RCC 7860 (cell line): ENCODE data around the gene SNX11.

Experiments used
- DNase-seq: peaks from one replicate; pipeline ENCODE4 v3.0.0-alpha.2; 2015; ENCODE audit warnings: low spot score
- FAIRE-seq: peaks from 2 replicates; lab custom pipeline; 2012; peaks lifted over from hg19 to GRCh38; lab: Jason Lieb, UNC

SNX11 gene

DNA sequence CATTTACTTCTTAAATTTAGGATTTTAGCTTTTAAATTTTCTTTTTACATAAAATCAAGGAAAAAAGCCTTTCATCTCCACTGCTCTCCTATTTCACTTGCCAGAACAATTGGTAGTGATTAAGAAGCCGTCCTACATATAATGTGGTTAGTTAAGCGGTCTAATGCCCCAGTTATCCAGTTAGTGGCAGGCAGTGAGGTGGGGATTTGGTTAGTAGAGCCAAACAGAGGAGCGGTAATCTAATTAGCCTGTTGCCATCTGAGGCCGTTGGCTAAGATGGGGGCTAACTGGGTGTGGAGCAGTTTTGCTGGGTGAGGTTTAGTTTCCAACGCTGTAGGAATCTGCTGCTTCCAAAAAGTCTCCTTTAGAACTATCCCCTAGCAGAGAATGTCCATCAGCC lies 22.4 kb downstream of the SNX11 start:
- DNase-seq (no peak), FAIRE-seq (no peak)

DNA sequence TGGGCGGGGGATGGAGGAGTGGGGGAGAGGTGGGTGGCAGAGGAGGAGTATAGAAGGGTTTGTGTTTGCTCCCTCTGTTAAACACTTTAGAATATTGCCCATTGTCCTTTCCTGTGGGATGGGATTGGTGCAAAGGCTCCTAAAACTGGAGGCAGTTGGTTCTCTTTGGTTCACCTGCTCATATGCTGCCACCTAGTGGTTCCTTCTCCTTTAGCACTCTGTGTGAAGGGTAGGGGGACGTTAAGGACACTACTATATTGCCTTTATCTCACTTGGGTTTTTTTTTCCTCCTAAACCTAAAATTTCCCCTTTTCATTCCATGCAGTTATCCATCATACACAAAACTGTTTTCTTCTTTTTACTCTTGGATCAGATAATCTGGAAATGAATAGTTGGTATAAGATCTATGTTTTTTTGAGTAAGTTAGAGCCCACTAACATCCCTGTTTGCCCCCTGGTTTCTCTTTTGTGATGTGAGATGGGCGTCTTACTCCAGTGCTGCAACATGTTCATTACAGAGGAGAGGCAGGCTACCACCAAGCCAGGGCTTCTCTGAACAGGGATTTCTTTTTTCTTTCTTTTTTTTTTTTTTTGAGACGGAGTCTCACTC lies 23.8 kb downstream of the SNX11 start:
- FAIRE-seq (peak; percentile 59), DNase-seq (peak; percentile 41)

DNA sequence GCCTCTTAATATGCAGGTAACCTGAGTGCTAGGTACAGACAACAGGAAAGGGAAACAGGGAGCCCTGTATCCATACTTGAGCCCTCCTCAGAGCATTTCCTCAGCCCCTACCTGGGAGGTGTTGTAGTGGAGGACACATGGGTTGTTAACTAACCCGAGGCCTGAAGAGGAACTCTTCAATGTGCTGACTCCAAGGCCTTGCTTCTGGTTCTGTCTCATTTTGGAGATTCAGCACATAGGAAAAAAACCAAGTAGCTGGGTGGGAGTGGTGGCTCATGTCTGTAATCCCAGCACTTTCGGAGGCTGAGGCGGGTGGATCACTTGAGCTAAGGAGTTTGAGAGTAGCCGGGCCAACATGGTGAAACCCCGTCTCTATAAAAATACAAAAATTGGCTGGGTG lies 24.8 kb downstream of the SNX11 start:
- DNase-seq (no peak), FAIRE-seq (no peak)

DNA sequence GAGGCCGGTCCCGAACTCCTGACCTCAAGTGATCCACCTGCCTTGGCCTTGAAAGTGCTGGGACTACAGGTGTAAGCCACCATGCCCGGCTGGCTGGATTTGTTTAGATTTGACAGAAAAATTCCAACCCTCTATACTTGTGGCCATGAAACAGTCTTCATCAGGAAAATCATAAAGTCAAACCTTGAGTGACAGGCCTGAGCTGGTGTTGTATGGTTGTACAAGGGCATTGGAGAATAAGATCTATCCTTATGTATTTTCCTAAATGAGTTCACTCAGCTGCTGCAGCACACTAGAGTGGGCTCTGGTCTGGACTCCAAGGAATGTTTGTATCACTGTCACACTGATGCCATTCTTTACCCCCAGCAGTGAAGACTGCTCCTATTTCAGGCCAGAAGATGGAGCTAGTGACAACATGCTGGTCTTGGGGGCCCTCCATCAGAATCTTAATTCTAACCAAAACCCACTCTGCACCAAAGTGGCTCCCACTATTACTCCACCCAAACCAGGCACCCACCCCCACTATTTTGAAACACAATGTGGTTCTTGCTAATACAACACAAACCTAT lies 27.4 kb downstream of the SNX11 start:
- no peak for DNase-seq
- no peak for FAIRE-seq

DNA sequence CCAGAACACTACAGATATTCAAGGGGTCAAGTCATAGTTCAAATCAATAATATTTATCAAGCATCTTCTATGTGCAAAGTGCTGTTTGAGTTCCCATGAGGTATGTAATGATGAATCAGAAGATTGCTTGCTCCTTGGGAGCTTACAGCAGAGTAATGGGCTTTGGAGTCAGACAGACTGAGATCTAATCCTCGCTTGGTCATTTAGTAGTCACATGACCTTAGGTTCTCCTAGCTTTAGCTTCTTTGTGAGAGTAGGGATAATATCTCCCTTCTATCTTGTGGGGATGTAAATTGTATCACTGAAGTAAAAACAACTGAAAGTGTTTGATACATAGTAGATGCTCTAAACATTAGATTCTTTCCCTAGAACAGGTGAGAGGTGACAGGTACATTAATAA lies 30.1 kb downstream of the SNX11 start:
- no peak for DNase-seq
- no peak for FAIRE-seq

DNA sequence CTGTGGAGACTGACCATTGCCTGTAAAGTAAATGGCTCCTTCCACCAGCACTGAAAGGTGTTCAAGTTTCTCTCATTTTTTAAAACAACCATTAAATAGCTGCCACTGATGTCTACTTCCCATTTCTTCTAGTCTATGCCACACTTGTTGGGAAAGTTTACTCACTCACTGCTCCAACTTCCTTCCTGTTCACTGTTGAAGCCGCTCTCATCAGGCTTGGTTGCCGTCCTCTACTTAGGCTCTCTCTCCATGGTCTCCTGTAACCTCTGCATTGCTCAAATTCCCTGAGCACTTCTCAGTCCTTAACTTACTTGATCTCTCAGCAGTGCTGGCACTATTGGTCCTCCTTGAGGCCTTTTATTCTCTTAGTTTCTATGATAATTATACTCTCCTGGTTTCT lies 32.4 kb downstream of the SNX11 start:
- FAIRE-seq = no peak
- no peak for DNase-seq

DNA sequence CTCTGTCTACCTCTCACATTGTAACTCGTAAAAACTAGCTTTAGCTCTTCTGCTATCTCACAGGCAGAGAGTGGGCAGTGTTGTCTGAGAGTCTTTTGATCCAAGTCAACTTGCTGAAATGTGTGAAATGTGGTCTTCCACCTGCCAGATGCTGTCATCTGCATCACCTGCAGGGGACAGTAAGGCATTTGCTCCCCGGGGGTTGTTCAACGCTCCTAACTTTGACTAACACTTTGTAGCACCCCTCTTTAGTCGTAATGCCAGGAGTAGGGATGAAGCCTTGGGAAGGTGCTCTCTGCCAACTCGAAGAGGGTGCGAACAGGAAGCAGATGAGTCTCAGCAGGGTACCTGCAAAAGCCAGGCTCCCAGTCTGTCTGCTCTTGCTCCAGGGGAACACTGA lies 36.1 kb downstream of the SNX11 start:
- DNase-seq = no peak
- no peak for FAIRE-seq

DNA sequence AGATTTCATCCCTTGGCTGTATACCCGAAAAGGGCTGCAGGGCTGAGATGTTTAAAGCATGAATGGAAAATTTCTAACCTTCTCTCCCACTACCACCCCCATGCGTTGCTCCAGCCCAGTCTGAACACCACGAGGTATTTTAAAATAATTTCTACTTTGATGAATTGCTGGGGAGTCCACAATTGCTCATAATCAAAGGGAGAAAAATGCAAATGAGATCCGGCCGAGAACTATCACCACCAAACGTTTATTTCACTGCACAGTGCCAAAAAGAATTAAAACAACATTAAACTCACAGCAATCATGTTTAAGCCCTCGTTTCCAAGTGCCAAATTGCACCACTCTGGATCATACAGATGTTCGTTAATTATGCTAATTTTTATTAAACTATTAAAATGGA lies 36.7 kb downstream of the SNX11 start:
- FAIRE-seq = no peak
- DNase-seq = no peak

DNA sequence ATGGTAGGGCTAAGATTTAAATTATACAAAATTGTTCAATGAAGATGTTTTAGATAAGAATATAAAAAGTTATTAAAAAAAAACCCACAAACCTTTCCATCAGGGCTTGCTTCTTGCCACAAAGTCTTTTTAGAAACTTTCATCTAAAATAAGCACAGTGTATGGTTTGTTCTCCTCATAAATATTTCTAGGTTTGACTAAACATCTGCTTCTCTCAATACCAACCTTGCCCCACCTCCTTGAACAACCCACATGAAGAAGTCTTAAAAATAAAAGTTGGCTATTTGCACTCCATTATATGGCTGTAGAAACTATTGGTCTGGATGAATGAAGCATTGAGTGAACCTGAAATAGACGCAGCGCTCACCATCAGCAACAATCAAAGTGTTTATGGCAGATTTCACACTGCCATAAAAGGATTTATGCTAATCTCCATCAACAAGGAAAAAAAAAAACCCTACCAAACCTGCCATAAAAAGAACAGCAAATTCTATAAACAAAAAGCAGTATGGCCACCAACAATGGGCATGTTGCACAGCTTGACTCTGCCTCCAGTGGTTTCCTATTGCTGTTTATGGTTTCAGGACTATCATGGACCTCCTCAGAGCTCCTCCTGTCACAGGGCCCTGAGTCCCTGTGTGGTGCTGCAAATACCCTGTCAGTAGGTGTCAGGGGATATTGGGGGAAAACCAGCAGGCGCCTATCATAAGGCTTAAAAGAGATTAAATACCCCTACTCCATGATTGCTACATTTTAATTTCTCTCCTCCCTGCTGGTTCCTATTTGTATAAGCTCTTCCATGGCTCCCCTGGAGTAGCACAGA lies 37.6 kb downstream of the SNX11 start:
- no peak for DNase-seq

DNA sequence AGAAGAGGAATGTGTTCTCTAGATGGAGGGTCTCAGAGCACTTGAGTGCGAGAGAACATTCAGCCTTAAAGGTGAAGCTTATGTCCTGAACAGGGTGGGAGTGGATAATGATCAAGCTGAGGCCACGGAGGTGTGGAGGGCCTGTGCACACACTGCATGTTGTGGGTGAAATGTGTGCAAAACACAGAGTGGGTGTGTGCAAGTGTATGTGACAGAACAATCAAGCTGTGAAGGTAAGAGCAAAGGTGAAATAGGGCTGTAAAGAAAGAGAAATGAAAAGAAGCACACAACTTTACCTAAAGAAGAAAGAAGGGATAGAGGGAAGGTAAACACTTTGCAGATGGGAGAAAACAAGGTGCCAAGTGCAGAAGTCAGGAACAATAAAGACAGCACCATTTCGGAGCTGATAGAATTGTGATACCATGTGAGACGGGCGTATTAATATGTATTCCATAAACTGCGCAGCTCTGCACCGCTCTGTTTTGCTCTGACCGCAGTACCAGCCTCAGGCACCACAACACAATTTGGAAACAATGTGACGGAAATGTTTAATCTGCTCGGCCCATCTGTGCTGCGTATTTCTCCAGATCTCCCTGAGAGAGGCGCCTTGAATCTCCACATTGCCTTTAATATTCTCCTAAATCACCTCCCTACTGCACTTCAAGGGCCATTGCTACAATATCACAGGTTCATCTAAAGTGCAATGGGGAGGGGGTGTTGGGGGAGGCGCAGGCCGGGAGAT lies 40.6 kb downstream of the SNX11 start:
- no peak for DNase-seq
- FAIRE-seq = no peak

More for the DNA sequence above, 37.6 kb downstream of the SNX11 start:
- no peak for FAIRE-seq

DNA sequence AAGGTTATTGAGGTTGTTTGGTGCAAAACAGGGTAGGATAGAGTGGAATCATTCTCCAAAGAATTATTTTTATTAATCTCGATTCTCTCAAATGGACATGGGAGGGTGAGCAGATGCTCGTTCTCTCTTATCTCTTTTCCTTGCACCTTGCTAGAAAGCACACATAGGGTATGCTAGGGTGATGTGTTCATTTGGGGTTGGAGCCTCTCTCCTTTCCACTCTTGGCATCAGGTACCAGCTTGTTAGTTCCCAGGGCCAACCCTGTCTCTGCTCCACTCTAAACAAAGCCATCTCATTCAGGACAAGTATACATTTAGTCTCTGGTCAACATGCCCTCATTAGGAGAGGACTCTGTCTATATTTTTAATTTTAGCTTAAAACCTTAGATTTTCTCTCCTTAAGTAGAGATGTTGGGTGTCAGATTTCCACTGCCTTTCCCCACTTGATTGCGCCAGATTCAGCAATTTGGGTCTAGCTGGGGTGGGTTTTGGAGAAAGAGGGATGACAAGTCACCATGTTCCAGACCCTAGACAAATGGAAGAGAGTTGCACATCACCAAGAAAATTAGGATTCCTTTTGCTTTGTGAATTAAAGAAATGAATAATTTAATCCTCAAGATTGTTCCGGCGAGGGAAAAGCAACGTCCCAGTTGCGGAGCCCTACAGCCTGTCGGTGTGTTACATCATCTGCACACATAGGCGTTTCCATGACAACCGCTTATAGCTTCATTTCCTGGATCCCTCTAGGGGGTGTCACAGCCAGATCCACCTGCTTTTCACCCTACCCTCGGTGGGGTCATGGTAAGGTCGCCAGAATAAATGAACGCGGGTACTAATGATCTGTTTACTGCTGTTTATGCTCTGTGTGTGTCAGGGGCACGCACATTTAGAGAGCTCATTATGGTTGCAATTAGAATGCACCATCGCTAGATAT lies 41.6 kb downstream of the SNX11 start:
- no peak for DNase-seq

DNA sequence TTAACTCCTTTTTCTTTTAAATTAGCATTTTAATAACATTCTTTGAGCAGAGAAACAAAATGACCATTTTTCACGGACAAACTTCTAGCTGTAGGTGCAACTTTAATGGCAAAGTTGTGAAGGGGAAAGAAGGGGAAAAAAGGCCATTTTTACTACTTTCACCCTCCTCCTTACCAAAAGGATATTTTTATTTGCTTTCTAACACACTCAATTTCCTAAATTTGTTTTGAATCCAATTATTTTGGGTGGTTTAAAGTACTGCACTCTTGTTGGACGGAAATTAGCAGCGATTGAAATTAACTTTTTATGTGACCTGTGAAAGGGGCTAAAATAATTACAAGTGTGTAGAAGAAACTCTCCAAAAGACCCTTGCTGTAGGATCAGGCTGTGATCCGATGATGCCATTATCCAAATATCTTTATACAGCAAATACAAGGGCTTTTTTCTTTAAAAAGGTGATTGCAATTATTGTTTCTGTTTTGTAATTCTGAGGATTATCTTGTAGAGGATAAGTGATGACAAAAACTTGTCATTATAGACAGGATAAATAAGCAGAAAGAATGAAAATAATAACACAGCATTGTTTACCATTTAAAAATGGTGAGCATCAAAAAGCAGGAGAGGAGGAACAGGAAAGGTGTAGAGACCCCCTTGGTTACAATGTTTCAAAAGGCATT lies 42.4 kb downstream of the SNX11 start:
- DNase-seq (no peak), FAIRE-seq (no peak)

More for the DNA sequence above, 41.6 kb downstream of the SNX11 start:
- no peak for FAIRE-seq

DNA sequence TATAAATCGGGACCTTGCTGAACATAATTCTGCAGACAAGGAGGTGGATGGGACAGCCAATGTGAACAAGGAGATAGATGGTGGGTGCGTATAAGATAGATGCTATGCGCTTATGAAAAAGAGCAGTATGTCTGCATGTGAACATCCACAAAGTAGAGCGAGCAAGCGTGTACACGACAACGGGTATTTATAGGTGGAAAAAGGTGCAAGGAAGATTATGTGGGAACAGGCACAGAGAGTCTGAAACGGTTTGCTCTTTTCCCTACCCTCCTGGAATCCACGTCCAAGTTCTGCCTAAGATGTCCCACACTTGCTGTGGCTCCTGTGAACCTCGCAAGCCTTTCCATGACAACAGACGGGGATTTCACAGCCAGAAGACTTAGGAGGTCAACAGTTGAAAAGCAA lies 43.0 kb downstream of the SNX11 start:
- no peak for FAIRE-seq

DNA sequence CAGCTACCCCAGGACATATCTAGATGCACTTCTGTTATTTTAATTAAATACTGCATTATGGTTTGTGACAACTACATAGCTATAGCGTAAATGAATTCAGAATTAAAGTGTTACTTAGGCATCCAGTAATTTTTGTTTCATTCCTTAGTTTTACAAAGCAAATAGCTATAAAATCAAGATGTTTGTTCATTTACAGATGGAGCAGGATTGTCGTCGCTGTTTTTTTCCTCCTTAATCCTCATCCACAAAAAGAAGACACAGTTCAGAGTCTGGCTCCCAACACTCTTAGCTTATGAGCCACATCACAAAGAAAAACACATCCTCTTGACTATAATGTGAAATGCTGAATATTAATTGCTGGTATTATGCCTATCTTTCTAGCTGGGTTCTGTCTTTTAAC lies 43.7 kb downstream of the SNX11 start:
- FAIRE-seq (no peak), DNase-seq (no peak)

More for the DNA sequence above, 43.0 kb downstream of the SNX11 start:
- no peak for DNase-seq

DNA sequence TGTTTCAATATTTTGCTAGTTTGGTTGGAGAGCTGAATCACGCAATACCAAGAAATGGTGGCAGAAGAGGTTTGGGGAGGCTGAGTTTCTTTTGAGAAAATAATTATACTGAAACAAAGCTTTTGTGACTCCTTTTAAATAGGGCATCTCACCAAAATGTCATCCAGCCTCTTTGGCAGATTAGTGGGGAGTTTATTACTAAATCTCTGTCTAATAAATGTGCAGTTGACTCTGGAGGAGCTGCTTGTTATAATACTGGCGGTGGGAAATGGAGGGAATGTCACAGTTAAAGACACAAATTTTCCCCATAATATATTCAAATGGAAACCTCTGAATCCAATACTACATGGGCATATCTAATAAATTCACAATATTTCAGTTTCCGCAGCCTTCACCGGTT lies 44.7 kb downstream of the SNX11 start:
- no peak for DNase-seq

DNA sequence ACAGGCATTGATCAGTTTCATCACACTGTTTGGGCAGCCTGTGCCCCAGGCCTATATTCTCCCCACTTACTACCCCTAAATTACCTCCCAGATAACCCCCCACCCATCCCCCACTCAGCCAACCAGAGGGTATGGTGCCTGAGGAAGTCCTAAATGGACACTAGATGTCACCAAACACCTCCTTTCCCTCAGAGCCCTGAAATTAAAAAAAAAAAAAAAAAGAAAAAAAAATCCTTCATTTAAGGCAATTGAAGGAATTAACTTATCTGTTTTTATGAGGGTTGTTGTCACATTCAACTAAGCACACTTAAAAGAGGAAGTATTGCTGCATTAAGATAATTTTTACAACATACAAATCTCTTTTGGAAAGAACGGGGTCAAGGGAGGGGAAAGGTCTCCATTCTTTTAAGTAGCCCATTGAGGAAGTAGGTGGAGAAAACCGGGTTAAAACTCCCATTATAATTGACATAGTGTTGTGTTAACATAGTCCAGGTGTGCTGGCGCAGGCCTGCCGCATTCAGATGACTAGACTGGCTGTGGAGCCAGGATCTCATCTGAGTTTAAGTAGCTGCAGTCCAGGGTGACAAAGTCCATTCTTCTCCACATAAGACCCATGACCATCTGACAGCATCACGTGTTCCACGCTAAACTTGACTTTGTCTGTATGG lies 46.3 kb downstream of the SNX11 start:
- DNase-seq (no peak), FAIRE-seq (no peak)

More for the DNA sequence above, 44.7 kb downstream of the SNX11 start:
- no peak for FAIRE-seq

DNA sequence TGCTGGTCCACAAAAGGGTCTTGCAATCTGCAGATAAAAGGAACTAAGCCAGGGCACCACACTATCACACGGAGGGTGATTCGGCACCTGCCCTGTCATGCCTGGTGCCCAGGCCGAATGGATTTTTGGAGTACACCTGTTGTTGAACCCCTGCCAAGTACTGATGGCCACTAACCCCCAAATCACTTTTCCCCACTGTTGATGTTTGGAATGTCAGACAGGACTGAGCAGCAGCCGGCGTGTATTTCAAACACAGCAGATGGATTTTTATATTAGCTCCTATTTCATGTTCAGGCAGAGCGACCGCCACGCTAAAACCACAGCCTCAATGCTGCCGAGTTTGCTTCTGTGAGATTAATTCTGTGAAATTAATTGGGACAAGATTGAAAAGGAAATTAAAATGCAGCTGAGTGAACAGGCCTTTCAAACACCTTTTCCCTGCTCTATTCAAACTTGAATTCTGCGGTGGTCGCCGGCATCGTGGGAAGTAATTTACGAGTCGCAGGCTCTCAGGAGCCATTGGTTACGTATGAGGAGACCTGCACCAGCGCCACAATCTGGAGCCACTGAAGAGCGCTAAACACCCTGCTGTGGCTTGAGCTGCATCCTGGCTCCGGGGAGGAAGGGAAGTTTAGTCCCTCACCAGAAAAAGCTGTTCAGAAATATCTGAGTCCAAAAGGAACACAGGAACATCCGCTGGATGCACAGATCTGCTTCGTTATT lies 48.5 kb downstream of the SNX11 start:
- DNase-seq (no peak), FAIRE-seq (no peak)

DNA sequence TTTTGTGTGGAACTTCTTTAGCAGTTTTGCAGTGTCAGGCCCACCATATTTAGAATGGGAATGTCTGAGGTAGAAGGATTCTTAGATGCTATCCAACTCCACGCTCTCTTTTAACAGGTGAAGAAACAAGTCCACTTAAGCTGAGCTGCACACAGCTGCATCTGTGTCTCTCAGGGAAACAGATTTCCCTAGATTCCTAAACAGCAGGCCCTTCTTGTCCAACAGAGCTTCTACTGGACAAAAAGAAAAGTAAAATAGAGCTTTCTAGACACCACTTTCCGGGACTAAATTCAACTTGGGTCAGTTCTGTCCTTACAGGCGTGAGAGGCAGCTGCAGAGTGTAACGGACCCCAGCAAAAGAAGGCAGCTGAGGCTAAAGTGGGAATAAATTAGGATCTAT lies 51.7 kb downstream of the SNX11 start:
- no peak for FAIRE-seq
- no peak for DNase-seq
